ENCODE results near the gene RNF149. TPM values are rescaled to one million over a fixed set of nuclear protein-coding genes. Genes with fewer than 3 reads are reported as not detected.
"Not testable (repeated sequence)": the region's sequence is repeated elsewhere in the genome, so short reads cannot be mapped to it uniquely, and the experiment has no call there.

RNF149 gene
- total RNA-seq, 1 experiment from 2014 or later = 96.8 TPM

DNA sequence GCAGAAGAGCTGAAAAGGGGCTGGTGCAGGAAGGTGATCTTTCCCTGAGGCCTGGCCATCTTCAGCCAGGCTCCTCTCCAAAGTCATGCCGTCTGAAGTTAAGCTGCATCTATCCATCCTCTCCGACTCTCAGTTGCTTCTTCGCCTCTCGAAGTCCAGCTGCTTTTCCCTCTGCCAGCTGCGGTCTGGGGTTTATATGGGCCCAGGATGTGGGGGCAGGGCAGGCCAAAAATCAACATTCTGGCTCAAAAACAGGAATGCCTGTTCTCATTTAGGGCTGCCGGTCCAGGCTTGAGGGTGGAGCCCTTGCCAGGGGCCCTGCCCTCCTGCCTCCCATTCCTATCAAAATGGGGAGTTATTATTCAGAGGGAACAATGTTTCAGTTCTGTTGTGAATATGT, 47.6 kb upstream of the RNF149 start:
- Mint-ChIP-seq H3K4me1 (ENCODE audit: low read depth, unreplicated experiment) (peaks cover 42% of the 10 kb centered on the region), H3K36me3 (ENCODE audit: insufficient read depth, unreplicated experiment) (peaks cover 56% of the 10 kb centered on the region), H3K27ac (ENCODE audit: unreplicated experiment) (peak overlapping the region; percentile 76), H3K4me3 (ENCODE audit: unreplicated experiment) (peak overlapping the region; percentile 22), H3K9me3 (ENCODE audit: unreplicated experiment) (no peaks in the 10 kb centered on the region), H3K27me3 (ENCODE audit: insufficient read depth, unreplicated experiment) (no peaks in the 10 kb centered on the region)
- intact Hi-C loops (cut with micrococcal nuclease; ENCODE audit: unreplicated experiment) = no loop called here
- TF ChIP-seq, protein P1, sequence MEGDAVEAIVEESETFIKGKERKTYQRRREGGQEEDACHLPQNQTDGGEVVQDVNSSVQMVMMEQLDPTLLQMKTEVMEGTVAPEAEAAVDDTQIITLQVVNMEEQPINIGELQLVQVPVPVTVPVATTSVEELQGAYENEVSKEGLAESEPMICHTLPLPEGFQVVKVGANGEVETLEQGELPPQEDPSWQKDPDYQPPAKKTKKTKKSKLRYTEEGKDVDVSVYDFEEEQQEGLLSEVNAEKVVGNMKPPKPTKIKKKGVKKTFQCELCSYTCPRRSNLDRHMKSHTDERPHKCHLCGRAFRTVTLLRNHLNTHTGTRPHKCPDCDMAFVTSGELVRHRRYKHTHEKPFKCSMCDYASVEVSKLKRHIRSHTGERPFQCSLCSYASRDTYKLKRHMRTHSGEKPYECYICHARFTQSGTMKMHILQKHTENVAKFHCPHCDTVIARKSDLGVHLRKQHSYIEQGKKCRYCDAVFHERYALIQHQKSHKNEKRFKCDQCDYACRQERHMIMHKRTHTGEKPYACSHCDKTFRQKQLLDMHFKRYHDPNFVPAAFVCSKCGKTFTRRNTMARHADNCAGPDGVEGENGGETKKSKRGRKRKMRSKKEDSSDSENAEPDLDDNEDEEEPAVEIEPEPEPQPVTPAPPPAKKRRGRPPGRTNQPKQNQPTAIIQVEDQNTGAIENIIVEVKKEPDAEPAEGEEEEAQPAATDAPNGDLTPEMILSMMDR (IDR thresholded peaks at IDR 0.05; ENCODE audit: insufficient read depth in 1 of 2, low read depth in 1 of 2, low read length in 1 of 2, severe bottlenecking in 1 of 2, unreplicated experiment in 1 of 2) = no peak
- no TSS peak for BruUV-seq (replicated peaks)
- no peak for DNase-seq
- ChIA-PET CTCF (interaction anchor here (1.1 kb wide), 1 partner anchor 14 kb away, joined by 3 read pairs; no protein-coding TSS in a partner anchor), POLR2A (no interaction called here)
- Histone ChIP-seq H3K9me3 (no peaks in the 10 kb centered on the region), H3K27me3 (replicated peaks; ENCODE audit: control insufficient read depth, insufficient read depth, low read length) (no peaks in the 10 kb centered on the region), H3K4me3 (ENCODE audit: low read depth, low read length) (no peak overlapping the region), H3K4me1 (peaks cover 65% of the 10 kb centered on the region), H3K36me3 (ENCODE audit: control insufficient read depth, insufficient read depth, low read length) (no peaks in the 10 kb centered on the region)

DNA sequence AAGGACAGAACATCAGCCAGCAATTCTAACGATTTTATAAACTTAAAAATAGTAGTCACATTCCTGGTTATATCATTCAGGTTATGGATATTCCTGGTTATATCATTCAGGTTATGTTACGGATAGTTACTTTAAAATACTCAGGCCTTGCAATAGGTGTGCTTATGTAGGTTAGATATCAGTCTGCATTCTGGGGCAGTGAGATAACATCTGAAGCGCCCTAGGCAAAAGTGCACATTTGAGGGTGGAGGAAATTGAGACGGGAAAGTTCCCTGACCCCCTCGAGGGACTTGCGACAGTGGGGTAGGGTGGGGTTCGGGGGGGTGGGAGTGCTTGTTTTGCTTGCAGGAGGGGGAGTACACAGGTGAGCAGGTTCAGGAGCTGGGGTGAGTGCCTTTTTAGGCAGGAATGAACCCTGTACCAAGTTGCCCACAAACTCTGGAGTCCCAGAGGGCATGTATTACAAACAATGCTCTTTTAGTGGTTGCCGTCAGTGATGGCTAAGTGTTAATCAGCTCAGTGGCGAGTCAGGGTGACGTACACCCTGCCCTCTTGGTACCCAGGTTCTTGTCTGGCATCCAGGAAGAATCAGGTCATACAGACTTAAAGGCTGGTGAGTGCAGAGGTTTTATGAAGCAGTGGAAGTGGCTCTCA, 47.0 kb upstream of the RNF149 start:
- Histone ChIP-seq H3K27me3 (replicated peaks; ENCODE audit: control insufficient read depth, insufficient read depth, low read length) (no peaks in the 10 kb centered on the region), H3K4me1 (peaks cover 65% of the 10 kb centered on the region), H3K9me3 (no peaks in the 10 kb centered on the region), H3K36me3 (ENCODE audit: control insufficient read depth, insufficient read depth, low read length) (no peaks in the 10 kb centered on the region), H3K4me3 (ENCODE audit: low read depth, low read length) (no peak overlapping the region)
- TF ChIP-seq, protein P1 (IDR thresholded peaks at IDR 0.05; ENCODE audit: insufficient read depth in 1 of 2, low read depth in 1 of 2, low read length in 1 of 2, severe bottlenecking in 1 of 2, unreplicated experiment in 1 of 2) = no peak
- POLR2A ChIA-PET = no interaction called here
- intact Hi-C loops (cut with micrococcal nuclease; ENCODE audit: unreplicated experiment) = no loop called here
- Mint-ChIP-seq H3K36me3 (ENCODE audit: insufficient read depth, unreplicated experiment) (peaks cover 57% of the 10 kb centered on the region), H3K27me3 (ENCODE audit: insufficient read depth, unreplicated experiment) (no peaks in the 10 kb centered on the region), H3K9me3 (ENCODE audit: unreplicated experiment) (no peaks in the 10 kb centered on the region), H3K4me3 (ENCODE audit: unreplicated experiment) (peak overlapping the region; percentile 22), H3K4me1 (ENCODE audit: low read depth, unreplicated experiment) (peaks cover 47% of the 10 kb centered on the region), H3K27ac (ENCODE audit: unreplicated experiment) (peak overlapping the region; percentile 76)
- DNase-seq = no peak
- TSS peak; percentile 25 for BruUV-seq (replicated peaks)
- CTCF ChIA-PET = interaction anchor here (1.1 kb wide), 1 partner anchor 13 kb away, joined by 3 read pairs; no protein-coding TSS in a partner anchor

DNA sequence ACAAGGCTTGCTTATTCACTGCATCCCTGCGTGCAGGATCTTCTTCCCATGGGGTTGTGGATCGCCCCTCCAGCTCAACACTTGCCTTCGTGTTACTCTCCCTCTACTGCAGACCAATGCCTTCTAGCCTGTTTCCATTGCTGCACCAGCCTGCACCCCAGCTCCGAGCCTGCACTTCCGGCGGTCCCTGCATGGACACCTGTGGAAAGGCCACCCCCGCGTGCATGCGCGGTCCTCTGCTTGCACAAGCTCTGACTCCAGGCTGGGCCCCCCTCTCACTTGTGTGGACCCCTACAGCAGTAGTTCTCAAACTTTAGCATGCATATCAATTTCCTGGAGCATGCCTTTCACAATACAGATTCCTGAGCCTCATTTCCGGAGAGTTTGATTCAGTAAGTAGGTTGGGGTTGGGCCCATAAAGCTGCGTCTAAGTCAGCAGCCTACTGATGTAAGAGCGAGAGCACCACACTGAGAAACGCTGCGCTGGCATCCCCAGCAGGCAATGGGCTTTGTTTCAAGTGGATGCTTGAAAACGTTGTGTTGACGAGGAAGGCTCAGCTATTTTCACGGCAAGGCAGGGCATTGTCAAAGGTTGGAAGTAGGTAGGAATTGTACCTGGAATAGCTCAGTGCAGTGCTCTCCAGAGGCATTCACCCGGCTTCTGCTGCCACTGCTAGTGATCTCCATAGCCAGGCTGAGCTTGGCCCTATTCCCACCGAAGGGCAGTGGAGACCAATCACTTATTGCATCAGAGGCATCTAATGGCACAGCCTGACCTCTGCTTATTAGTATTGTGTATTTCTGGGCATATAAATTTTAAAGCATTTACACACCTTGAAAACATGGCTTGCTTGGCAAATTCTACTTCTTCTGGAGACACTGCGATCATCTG, 46.2 kb upstream of the RNF149 start:
- Mint-ChIP-seq H3K36me3 (ENCODE audit: insufficient read depth, unreplicated experiment) (peaks cover 57% of the 10 kb centered on the region), H3K27me3 (ENCODE audit: insufficient read depth, unreplicated experiment) (no peaks in the 10 kb centered on the region), H3K9me3 (ENCODE audit: unreplicated experiment) (no peaks in the 10 kb centered on the region), H3K4me3 (ENCODE audit: unreplicated experiment) (no peak overlapping the region), H3K27ac (ENCODE audit: unreplicated experiment) (peak overlapping the region; percentile 76), H3K4me1 (ENCODE audit: low read depth, unreplicated experiment) (peaks cover 48% of the 10 kb centered on the region)
- TF ChIP-seq, protein P1 (IDR thresholded peaks at IDR 0.05; ENCODE audit: insufficient read depth in 1 of 2, low read depth in 1 of 2, low read length in 1 of 2, severe bottlenecking in 1 of 2, unreplicated experiment in 1 of 2) = no peak
- POLR2A ChIA-PET = no interaction called here
- no TSS peak for BruUV-seq (replicated peaks)
- Histone ChIP-seq H3K4me1 (peaks cover 68% of the 10 kb centered on the region), H3K9me3 (no peaks in the 10 kb centered on the region), H3K4me3 (ENCODE audit: low read depth, low read length) (no peak overlapping the region), H3K36me3 (ENCODE audit: control insufficient read depth, insufficient read depth, low read length) (no peaks in the 10 kb centered on the region), H3K27me3 (replicated peaks; ENCODE audit: control insufficient read depth, insufficient read depth, low read length) (no peaks in the 10 kb centered on the region)
- CTCF ChIA-PET = no interaction called here
- no peak for DNase-seq
- intact Hi-C loops (cut with micrococcal nuclease; ENCODE audit: unreplicated experiment) = no loop called here

DNA sequence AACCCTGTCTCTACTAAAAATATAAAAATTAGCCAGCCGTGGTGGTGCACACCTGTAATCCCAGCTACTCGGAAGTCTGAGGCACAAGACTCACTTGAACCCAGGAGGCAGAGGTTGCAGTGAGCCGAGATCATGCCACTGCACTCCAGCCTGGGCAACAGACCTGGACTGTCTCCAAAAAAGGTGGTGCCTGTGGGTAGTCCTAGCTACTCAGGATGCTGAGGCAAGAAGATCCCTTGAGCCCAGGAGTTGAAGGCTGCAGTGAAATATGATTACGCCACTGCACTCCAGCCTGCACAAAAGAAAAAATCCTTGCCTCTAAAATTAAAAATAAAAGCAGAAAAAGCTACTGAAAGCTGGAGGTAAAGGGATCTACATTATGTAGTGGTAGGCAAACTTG, 44.1 kb upstream of the RNF149 start:
- Mint-ChIP-seq H3K4me1 (ENCODE audit: low read depth, unreplicated experiment) (peaks cover 54% of the 10 kb centered on the region), H3K36me3 (ENCODE audit: insufficient read depth, unreplicated experiment) (peaks cover 50% of the 10 kb centered on the region)
- H3K27me3 Mint-ChIP-seq (ENCODE audit: insufficient read depth, unreplicated experiment); H3K4me3 Mint-ChIP-seq (ENCODE audit: unreplicated experiment); DNase-seq; H3K9me3 ChIP-seq; intact Hi-C loops (cut with micrococcal nuclease; ENCODE audit: unreplicated experiment); CTCF ChIA-PET; POLR2A ChIA-PET; H3K27ac Mint-ChIP-seq (ENCODE audit: unreplicated experiment); H3K36me3 ChIP-seq (ENCODE audit: control insufficient read depth, insufficient read depth, low read length); BruUV-seq (replicated peaks); H3K9me3 Mint-ChIP-seq (ENCODE audit: unreplicated experiment); H3K27me3 ChIP-seq (replicated peaks; ENCODE audit: control insufficient read depth, insufficient read depth, low read length); H3K4me3 ChIP-seq (ENCODE audit: low read depth, low read length): not testable (repeated sequence)
- peaks cover 70% of the 10 kb centered on the region for H3K4me1 ChIP-seq
